ENCODE results near the gene ZDHHC9.

- no peak for TF ChIP-seq CTCF (IDR thresholded peaks at IDR 0.05)
- no peak for TF ChIP-seq POLR2A (IDR thresholded peaks at IDR 0.05)
Observed at GRCh38 chrX:129876771-129877305, 33.2 kb upstream of the ZDHHC9 start.

Data from body of pancreas (tissue), 4 donors.